ENCODE results near the gene SAMD7. TPM values are rescaled to one million over a fixed set of nuclear protein-coding genes. Genes with fewer than 3 reads are reported as not detected.

The SAMD7 gene
- total RNA-seq, 1 donor from 2014 or later = not detected

GRCh38 chr3:169970847-169971246 lies 59.5 kb downstream of the SAMD7 start:
- H4K20me1 ChIP-seq (ENCODE audit: low read depth) = peaks cover 82% of the 10 kb centered on the region
- TF ChIP-seq EZH2 (IDR thresholded peaks at IDR 0.05) = no peak
- no peak for TF ChIP-seq CTCF (IDR thresholded peaks at IDR 0.05)
- no peak for TF ChIP-seq EZH2phosphoT487 (IDR thresholded peaks at IDR 0.05)
- H3K4me3 Mint-ChIP-seq = no peak overlapping the region

GRCh38 chr3:169971522-169971921 lies 60.1 kb downstream of the SAMD7 start:
- H3K4me3 ChIP-seq = no peak overlapping the region
- no peaks in the 10 kb centered on the region for H3K27me3 ChIP-seq
- H3K4me1 ChIP-seq = peaks cover 19% of the 10 kb centered on the region
- Mint-ChIP-seq H3K27me3 (ENCODE audit: insufficient read depth, low read depth) (no peaks in the 10 kb centered on the region), H3K9me3 (no peaks in the 10 kb centered on the region), H3K4me1 (peaks cover 12% of the 10 kb centered on the region), H3K36me3 (peaks cover 20% of the 10 kb centered on the region), H3K4me3 (no peak overlapping the region), H3K27ac (no peak overlapping the region)
- H3K9me3 ChIP-seq (ENCODE audit: low read depth) = no peaks in the 10 kb centered on the region
- H3K79me2 ChIP-seq (ENCODE audit: low read depth) = peaks cover 99% of the 10 kb centered on the region
- H2AFZ ChIP-seq (replicated peaks) = no peak overlapping the region
- H3K4me2 ChIP-seq = no peak overlapping the region
- H3F3A ChIP-seq (ENCODE audit: low read depth) = no peaks in the 10 kb centered on the region
- peaks cover 11% of the 10 kb centered on the region for H3K36me3 ChIP-seq
- H3K27ac ChIP-seq = no peak overlapping the region
- no peak for TF ChIP-seq CTCF (IDR thresholded peaks at IDR 0.05)
- no peak for TF ChIP-seq EZH2 (IDR thresholded peaks at IDR 0.05)
- TF ChIP-seq EZH2phosphoT487 (IDR thresholded peaks at IDR 0.05) = no peak
- peaks cover 82% of the 10 kb centered on the region for H4K20me1 ChIP-seq (ENCODE audit: low read depth)
- H3K9ac ChIP-seq = no peak overlapping the region
- no peak for DNase-seq (ENCODE audit: low spot score)

More at GRCh38 chr3:169970847-169971246, 59.5 kb downstream of the SAMD7 start:
- H3K36me3 Mint-ChIP-seq = peaks cover 16% of the 10 kb centered on the region
- H3K4me1 ChIP-seq = peaks cover 19% of the 10 kb centered on the region
- H3K79me2 ChIP-seq (ENCODE audit: low read depth) = peaks cover 93% of the 10 kb centered on the region
- no peak overlapping the region for H3K27ac Mint-ChIP-seq
- peaks cover 7% of the 10 kb centered on the region for H3K36me3 ChIP-seq
- DNase-seq (ENCODE audit: low spot score) = no peak
- no peaks in the 10 kb centered on the region for H3K9me3 Mint-ChIP-seq
- H3K27me3 ChIP-seq = no peaks in the 10 kb centered on the region
- H3K9ac ChIP-seq = no peak overlapping the region
- H3K4me1 Mint-ChIP-seq = peaks cover 17% of the 10 kb centered on the region
- H3K4me3 ChIP-seq = no peak overlapping the region
- peaks cover 5% of the 10 kb centered on the region for H3F3A ChIP-seq (ENCODE audit: low read depth)
- H3K4me2 ChIP-seq = no peak overlapping the region
- no peak overlapping the region for H2AFZ ChIP-seq (replicated peaks)
- no peaks in the 10 kb centered on the region for H3K27me3 Mint-ChIP-seq (ENCODE audit: insufficient read depth, low read depth)
- no peaks in the 10 kb centered on the region for H3K9me3 ChIP-seq (ENCODE audit: low read depth)
- no peak overlapping the region for H3K27ac ChIP-seq

DNA sequence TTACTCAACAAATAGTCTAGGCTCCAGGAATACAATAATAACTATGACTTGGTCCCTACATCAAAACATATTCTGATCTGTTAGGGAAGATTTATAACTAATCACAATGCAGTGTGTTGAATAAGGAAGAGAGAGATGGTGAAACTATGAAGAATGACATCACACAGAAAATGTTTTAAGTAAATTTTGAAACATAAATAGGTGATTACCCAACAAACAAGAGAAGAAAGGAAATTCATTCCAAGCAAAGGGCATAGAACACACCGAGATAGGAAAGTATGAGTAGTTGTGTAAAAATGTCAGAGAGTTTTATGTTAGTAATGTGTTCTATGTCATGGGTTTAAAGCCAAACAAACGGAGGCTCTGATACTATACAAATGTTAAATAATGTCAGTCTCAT lies 68.7 kb downstream of the SAMD7 start:
- Histone ChIP-seq H3F3A (ENCODE audit: low read depth) (no peaks in the 10 kb centered on the region), H4K20me1 (ENCODE audit: low read depth) (peaks cover 7% of the 10 kb centered on the region), H3K4me3 (no peak overlapping the region), H3K4me2 (no peak overlapping the region), H3K27me3 (no peaks in the 10 kb centered on the region), H3K36me3 (peaks cover 48% of the 10 kb centered on the region), H3K27ac (no peak overlapping the region), H3K9me3 (ENCODE audit: low read depth) (no peaks in the 10 kb centered on the region), H2AFZ (replicated peaks) (no peak overlapping the region), H3K4me1 (no peaks in the 10 kb centered on the region), H3K9ac (no peak overlapping the region), H3K79me2 (ENCODE audit: low read depth) (peaks cover 17% of the 10 kb centered on the region)
- Mint-ChIP-seq H3K27ac (no peak overlapping the region), H3K4me1 (no peaks in the 10 kb centered on the region), H3K4me3 (no peak overlapping the region), H3K27me3 (ENCODE audit: insufficient read depth, low read depth) (no peaks in the 10 kb centered on the region), H3K36me3 (peaks cover 27% of the 10 kb centered on the region), H3K9me3 (no peaks in the 10 kb centered on the region)
- no peak for TF ChIP-seq CTCF (IDR thresholded peaks at IDR 0.05)
- TF ChIP-seq EZH2 (IDR thresholded peaks at IDR 0.05) = no peak
- no peak for TF ChIP-seq EZH2phosphoT487 (IDR thresholded peaks at IDR 0.05)
- DNase-seq (ENCODE audit: low spot score) = no peak
